GM19043 (cell line): ENCODE measurements around the gene HLA-DRB5.
"Not testable (repeated sequence)": the region's sequence is repeated elsewhere in the genome, so short reads cannot be mapped to it uniquely, and the experiment has no call there.

Experiments
- ATAC-seq: cut with Tn5 transposase; IDR thresholded peaks from one replicate; pipeline ENCODE4 v1.9.1; 2021; ENCODE audit warnings: low read depth; ENCODE audit not compliant: unreplicated experiment

The HLA-DRB5 gene

GRCh38 chr6:32529697-32530430 lies at the start of gene HLA-DRB5:
HLA-DRB5 (minus strand) TSS chr6:32530287; CDS start chr6:32530224, 63 bp downstream.
- no peak for ATAC-seq

DNA sequence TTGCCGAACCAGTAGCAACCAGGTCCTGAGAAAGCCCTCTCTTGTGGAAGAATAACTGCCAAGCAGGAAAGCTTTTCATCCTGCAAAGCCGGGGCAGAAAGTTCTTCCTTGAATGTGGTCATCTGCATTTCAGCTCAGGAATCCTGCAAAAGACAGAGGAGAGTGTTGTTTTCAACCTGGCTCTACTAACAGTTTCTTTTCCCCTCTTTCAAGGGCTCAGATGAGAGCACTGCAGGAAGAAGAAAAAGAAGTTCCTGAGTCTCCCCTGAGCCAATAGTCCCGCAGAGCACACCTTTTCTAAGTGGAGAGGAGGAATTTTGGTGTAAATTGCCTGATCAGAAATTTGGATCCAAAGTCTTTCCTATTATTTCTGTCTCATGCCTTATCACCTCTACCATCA lies 48.9 kb upstream of the HLA-DRB5 start:
- no peak for ATAC-seq

GRCh38 chr6:32577493-32577892 lies 47.4 kb upstream of the HLA-DRB5 start:
- ATAC-seq = not testable (repeated sequence)

GRCh38 chr6:32576250-32576649 lies 46.2 kb upstream of the HLA-DRB5 start:
- ATAC-seq = no peak

DNA sequence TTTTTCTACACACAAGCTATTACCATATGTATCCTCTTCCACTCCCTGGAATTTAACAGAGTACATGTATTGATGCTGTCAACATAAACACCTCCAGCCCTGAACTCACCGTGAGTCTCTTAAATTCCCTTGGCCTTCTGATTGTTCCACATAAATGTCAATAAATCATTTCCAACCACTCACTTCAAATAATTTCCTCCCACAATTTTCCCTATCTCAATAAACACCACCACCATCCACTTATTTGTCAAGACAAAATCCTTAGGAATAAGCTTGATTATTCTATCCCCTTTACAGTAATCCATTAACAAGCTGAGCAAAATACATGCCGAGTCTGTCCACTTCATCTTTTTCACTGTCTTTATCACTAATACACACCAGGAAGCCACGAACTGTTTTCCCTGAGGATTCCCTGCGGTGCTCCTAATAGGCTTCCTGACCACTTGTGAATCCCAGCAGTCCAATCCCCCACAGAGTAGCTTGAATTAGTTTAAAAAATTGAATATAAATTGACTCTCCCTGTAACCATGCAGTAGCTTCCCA lies 40.3 kb upstream of the HLA-DRB5 start:
- ATAC-seq = no peak

GRCh38 chr6:32568561-32568960 lies 38.5 kb upstream of the HLA-DRB5 start:
- ATAC-seq = no peak

DNA sequence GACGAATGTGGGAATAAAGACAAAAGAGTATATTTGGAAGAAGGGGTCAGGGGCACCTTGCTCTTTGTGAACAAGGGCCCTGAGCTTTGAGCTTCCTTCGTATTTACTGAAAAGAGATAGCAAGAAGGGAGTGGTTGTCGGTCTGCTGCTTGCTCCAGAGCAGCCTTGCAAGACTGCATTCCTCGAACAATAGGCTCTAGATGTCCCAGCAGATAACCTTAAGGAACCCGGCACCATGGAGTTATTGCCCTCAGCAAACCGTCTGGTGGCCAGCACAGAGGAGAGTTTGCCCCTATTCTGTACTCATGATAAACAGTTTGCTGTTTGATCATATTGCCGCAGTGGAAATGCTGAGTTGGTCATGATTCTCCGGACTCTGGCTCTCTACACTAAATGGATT lies 36.9 kb upstream of the HLA-DRB5 start:
- ATAC-seq = no peak

DNA sequence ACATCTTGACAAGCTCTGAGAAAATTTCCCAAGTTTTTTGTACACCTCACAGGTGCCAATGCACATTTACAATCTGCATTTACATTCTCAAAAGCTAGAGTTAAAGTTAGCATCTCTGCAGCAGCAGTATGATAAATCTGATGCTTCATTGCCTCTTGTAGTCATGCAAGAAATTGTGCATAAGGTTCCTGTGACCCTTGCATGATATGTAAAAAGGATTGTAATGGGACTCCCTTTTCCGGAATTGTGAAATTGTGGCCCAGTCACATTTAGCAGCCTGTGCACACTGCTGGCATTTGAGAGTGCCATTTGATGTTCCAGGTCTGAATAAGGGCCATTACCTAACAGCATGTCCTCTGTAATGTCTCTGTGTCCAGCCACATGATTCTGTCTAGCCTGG lies 35.4 kb upstream of the HLA-DRB5 start:
- ATAC-seq = no peak

DNA sequence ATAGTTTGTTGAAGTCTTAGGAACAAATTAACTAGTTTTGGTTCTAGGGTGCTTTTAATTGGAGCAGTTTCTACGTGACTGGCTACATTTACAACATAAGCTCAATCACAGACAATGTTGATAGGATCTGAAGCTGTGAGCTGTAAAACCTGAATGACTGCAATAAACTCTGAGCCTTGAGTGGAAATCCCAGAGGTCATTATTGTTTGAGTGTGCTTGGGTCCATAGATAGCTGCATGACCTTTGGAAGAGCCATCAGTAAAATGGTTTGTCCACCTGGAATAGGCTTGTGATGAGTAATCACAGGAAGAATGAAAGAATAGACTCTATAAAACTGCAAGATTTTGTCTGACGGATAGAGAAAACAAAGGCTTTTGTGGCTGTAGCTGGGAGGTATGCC lies 32.9 kb upstream of the HLA-DRB5 start:
- no peak for ATAC-seq

DNA sequence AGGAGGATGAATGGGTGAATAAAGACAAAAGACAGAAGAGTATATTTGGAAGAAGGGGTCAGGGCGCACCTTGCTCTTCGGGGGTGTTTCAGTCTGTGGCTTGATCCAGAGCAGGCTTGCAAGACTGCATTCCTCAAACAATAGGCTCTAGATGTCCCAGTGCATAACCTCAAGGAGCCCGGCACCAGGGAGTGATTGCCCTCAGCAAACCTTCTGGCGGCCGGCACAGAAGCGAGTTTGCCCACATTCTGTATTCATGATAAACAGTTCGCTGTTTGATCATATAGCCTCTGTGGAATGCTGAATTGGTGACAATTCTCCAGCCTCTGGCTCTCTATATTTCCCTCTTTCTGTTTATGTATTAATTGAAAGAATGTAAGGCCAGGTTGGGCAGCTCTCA lies 29.7 kb upstream of the HLA-DRB5 start:
- ATAC-seq = no peak

DNA sequence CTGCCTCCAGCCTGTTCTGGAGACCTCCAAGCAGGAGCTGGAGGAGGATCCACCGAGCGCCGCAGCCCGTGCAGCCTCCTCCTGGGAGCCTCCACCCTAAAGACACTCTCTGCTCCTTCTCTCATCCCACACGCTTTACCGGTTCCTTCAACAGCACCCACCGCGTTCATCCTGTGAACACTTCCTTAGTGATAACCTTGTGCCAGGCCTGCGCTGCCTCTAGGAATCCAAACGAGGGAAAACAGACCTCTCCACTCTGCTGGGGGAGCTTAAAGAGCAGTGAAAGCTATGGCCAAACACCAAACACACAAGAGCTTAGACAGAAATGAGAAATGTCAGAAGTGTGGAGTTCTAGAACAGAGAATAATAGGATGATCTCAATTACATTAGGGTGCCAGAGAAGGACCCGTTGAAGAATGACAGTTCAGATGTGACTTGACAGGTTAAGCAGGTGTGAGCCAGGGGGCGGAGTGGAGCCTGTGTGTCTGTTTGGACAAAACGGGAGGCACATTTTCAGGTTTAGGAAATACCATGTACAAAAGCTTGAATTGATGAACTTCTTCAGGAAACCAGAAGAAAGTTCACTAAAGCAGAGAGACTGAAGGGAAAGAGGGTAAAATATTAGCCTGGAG lies 28.5 kb upstream of the HLA-DRB5 start:
- no peak for ATAC-seq

- ATAC-seq = no peak
These were observed 24.3 kb upstream of the HLA-DRB5 start for GRCh38 chr6:32554116-32554965.

GRCh38 chr6:32553037-32553742 lies 23.1 kb upstream of the HLA-DRB5 start:
- ATAC-seq = no peak

GRCh38 chr6:32551410-32551809 lies 21.3 kb upstream of the HLA-DRB5 start:
- ATAC-seq = no peak

GRCh38 chr6:32539839-32540238 lies 9.8 kb upstream of the HLA-DRB5 start:
- no peak for ATAC-seq

- ATAC-seq = not testable (repeated sequence)
These were observed 325 bp upstream of the HLA-DRB5 start for GRCh38 chr6:32530431-32530793.

DNA sequence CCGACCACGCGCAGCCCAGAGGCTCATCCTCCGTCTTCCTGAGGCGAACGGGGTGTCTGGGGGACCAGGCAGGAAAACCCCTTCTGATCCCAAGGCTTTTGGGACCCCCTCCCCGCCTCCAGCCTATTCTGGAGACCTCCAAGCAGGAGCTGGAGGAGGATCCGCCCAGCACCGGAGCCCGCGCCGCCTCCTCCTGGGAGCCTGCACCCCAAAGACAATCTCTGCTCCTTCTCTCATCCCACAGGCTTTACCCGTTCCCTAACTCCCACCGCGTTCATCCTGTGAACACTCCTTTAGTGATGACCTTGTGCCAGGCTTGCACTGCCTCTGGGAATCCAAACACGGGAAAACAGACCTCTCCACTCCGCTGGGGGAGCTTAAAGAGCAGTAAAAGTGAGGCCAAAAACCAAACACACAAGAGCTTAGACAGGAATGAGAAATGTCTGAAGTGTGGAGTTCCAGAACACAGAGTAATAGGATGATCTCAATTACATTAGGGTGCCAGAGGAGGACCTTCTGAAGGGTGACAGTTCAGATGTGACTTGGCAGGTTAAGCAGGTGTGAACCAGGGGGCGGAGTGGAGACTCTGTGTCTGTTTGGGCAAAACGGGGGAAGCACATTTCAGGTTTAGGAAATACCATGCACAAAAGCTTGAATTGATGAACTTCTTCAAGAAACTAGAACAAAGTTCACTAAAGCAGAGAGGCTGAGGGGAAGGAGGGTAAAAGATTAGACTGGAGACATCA lies 7.6 kb downstream of the HLA-DRB5 start:
- ATAC-seq = no peak

DNA sequence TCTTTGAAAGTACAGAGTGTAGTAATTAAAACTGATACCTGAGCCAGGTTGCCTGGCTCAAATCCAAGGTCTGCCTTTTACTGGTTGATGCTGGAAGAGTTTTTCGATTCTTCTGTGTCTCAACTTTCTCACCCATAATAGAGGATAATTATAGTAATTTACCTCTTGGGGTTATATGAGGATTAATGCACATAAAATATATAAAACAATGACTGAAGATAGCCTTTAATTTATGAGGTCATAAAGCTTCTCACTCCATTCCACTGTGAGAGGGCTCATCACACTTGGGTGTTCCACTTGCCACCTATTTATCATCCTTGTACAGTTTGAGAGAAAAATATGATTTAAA lies 10.2 kb downstream of the HLA-DRB5 start:
- no peak for ATAC-seq

DNA sequence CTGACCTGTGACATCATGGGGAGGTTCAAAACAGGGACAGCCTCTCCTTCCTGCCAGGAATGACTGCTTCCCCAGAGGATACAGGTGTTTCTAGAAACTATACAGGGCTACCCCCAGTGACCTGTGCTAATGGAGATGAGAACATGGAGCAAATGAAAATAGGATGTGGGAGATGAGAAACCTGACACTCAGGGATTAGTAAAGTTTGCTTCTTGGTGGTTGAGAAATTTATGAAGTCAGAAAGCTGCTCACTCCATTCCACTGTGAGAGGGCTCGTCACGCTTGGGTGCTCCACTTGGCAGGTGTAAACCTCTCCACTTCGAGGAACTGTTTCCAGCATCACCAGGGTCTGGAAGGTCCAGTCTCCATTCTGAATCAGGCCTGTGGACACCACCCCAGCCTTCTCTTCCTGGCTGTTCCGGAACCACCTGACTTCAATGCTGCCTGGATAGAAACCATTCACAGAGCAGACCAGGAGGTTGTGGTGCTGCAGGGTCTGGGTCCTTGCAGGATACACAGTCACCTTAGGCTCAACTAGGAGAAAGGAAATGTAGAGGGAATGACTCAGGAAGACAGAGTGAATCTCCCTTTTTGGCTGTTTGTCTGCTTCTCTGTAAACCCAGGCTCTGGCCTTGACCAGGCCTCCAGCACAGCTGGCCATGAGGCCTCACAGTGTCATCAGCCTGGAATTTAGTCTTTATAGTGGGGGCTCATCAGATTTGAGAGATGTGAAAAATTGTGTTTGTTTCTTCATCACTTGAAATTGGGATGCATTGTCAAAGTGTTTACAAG lies 10.8 kb downstream of the HLA-DRB5 start:
- no peak for ATAC-seq
